NCI-H748 (cell line): Measurements from ENCODE around the gene MYO6.

Source experiments
- DNase-seq: peaks from one replicate; lab custom pipeline; 2025; ENCODE audit not compliant: unreplicated experiment; lab: John Stamatoyannopoulos, UW

The MYO6 gene

DNA sequence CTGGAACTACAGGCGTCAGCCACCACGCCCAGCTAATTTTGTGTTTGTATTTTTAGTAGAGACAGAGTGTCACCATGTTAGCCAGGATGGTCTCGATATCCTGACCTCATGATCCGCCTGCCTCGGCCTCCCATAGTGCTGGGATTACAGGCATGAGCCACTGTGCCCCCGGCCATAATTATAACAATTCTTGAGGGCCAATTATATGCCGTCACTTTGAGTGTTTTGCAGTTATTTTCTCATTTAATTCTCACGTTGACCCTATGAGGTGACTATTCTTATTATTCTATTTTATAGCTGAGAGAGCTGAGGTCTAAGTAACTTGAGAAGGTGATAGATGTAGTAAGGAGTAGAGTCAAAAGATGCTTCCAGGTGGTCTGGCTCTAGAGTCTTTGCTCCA, 13.0 kb downstream of the MYO6 start:
- DNase-seq: peak; percentile 8

- no peak for DNase-seq
Observed at GRCh38 chr6:75766387-75766786, 17.3 kb downstream of the MYO6 start.

DNA sequence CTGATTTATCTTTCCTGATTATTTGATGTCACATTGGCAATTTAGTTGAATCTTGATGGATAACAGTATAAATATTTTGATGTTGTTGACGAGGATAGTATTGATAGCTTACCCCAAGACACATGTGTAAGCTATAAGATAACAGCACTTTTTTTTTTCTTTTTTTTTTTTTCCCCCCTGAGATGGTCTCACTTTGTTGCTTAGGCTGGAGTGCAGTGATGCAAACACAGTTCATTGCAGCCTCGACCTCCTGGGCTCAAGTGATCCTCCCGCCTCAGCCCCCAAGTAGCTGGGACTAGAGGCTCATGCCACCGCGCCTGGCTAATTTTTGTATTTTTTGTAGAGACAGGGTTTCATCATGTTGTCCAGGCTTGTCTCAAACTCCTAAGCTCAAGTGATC, 21.8 kb downstream of the MYO6 start:
- DNase-seq: no peak

DNA sequence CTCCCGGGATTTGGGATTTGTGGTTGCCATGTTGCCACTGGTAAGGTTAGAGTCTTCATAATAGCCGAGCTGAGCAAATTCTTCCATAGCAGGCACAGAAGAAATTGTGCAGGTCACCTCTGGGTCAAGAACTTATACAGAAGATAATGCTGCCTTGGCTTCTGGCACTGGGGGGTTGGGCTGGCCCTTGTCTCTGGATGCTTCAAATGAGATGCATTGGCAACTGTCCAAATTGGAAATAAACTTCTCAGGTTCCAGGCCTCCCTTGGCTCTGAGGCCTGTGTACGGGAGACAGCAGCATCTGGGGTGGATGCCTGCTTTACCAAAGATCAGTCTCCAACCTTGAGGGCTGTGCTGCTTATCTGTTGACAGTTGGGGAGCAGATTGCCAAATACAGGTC, 26.2 kb downstream of the MYO6 start:
- peak; percentile 46 for DNase-seq

DNA sequence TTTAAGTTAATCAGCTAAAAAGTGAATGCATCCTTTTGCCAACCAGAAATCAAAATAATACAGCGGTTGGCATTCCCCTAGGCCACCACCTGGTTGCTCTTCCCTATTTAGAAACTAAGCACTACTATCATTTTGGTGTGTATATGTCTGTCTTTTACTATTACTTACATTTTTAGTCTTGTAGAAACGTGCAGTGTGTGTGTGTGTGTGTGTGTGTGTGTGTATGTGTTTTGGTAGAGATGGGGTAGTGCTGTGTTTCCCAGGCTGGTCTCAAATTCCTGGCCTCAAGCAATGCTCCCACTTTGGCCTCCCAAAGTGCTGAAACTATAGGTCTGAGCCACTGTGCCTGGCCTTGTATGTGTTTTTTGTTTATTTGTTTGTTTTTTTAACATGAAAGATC, 27.4 kb downstream of the MYO6 start:
- DNase-seq: no peak

GRCh38 chr6:75778757-75779156, 29.7 kb downstream of the MYO6 start:
- no peak for DNase-seq

DNA sequence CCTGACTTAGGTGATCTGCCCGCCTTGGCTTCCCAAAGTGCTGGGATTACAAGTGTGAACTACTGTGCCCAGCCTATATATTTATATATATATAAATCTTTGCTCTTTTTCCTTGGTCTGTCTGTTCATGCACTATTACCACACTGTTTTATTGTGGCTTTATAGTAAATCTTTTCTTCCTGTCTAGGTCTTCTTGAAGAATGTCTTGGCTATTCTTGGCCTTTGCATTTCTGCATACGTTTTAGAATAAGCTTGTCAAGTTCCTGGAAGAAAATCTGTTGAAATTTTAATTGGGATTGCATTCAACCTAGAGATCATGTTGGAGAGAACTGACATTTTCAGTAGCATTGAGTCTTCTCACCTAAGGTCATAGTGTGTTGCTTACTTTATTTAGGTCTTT, 37.1 kb downstream of the MYO6 start:
- DNase-seq: no peak

DNA sequence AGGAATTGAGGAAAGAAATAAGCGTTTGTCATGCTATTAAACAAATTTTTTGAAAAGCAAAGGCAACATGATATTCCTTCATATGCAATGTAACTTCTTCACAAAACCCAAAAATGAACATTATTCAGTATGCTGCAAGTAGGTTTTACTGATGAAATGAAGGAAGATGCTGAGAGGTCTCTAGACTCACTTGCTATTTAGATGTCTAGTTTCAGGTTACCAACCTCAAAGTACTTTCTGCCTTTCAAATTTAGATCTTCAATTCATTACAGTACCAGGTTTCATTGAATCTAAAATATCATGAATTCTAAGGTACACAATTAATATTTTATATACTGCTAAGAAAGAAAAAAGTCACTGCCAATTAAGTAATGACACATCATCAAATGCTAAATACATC, 39.9 kb downstream of the MYO6 start:
- DNase-seq: no peak

DNA sequence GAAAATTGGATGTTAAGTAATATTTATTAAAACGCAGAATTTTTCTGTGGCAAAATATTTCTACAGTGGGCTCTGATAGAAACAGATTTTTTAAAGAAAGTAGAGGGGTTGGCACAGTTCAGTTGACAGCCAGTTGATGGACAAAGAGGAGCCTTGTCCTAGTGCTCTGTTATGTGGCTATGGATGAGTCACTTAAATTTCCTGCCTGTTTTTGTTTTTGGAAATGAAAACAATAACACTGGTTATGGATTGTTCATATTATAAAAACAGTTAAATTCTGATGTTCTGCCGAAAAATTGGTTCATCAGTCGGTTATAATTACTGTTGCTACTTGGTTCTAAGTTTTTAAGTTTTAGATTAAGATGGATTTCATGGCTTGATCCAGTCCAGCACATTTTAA, 42.8 kb downstream of the MYO6 start:
- no peak for DNase-seq

- DNase-seq: no peak
Observed at GRCh38 chr6:75794351-75794846, 45.4 kb downstream of the MYO6 start.

GRCh38 chr6:75794954-75795739, 46.1 kb downstream of the MYO6 start:
- DNase-seq: no peak

DNA sequence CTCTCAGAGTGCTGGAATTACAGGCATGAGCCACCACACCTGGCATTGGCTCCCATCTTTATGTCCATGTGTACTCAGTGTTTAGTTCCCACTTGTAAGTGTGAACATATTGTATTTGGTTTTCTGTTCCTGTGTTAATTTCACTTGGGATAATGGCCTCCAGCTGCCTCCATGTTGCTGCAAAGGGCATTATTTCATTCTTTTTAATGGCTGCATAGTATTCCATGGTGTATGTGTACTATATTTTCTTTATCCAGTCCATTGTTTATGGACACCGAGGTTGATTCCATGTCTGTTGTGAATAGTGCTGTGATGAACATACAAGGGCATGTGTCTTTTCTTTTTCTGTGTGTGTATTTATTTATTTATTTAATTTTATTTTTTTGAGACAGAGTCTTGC, 47.7 kb downstream of the MYO6 start:
- no peak for DNase-seq

DNA sequence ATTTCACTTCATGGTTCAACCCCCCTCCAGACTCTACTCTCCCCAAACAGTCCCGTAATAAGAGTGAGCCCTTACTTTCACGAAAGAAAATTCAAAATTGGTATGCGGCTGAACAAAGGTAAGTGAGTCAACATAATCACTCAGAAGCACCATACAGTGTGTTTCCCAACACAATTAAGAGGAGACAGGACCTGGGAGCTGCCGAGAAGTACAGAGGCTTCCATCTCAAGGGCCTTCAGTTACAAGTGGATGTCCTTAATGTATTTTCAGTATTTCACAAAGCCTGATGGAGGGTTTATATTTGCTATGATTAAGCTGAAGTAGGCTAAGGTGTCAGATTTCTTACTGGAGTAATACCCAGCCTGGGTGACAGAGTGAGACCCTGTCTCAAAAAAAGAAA, 51.1 kb downstream of the MYO6 start:
- no peak for DNase-seq

DNA sequence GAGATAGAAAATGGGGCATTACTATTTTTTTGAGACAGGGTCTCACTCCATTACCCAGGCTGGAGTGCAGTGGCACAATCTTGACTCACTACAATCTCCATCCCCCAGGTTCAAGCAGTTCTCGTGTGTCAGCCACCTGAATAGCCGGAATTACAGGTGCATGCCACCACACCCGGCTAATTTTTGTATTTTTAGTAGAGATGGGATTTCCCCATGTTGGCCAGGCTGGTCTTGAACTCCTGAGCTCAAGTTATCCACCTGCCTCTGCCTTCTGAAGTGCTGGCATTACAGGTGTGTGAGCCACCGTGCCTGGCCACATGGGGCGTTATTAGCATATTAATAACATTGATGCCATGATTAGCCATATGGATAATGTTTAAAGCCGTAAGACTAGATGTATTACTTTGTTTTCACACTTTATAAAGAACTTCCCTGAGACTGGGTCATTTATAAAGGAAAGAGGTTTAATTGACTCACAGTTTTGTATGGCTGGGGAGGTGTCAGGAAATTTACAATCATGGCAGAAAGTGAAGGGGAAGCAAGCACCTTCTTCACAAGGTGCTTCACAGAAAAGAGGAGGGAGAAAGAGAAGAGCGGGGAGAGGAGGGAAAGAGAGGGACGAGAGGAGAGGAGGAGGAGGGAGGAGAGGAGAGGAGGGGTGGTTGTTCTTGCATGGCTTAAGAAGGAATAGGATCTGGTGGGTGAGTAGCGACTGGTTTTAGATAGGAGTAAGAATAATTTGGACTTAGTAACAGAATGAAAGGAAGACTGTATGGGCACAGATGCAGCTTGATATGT, 51.9 kb downstream of the MYO6 start:
- DNase-seq: no peak

GRCh38 chr6:75802366-75802765, 53.3 kb downstream of the MYO6 start:
- no peak for DNase-seq

DNA sequence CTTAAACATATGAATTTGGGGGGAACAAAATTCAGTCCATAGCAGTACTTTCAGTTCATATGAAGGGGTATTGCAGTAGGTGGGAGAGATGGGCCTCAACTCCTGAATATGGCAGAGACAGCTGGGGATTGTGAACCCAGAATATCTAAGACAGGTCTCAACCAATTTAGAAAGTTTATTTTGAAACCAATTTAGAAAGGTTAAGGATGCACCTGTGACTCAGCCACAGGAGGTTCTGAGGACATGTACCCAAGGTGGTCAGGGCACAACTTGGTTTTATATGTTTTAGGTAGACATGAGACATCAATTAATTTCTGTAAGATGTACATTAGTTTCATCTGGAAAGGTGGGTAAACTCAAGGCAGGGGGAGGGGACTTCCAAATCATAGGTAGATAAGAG, 59.5 kb downstream of the MYO6 start:
- no peak for DNase-seq

DNA sequence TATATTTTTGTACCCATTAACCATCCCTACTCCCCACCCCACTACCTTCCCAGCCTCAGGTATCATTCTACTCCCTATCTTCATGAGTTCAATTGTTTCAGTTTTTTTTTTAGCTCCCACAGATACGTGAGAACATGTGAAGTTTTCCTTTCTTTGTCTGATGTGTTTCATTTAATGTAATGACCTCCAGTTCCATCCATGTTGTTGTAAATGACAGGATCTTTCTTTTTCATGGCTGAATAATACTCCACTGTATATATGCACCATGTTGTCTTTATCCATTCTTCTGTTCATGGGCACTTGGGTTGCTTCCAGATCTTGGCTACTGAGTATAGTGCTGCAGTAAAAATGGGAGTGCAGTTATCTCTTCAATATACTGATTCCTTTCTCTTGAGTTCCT, 63.5 kb downstream of the MYO6 start:
- DNase-seq: no peak

DNA sequence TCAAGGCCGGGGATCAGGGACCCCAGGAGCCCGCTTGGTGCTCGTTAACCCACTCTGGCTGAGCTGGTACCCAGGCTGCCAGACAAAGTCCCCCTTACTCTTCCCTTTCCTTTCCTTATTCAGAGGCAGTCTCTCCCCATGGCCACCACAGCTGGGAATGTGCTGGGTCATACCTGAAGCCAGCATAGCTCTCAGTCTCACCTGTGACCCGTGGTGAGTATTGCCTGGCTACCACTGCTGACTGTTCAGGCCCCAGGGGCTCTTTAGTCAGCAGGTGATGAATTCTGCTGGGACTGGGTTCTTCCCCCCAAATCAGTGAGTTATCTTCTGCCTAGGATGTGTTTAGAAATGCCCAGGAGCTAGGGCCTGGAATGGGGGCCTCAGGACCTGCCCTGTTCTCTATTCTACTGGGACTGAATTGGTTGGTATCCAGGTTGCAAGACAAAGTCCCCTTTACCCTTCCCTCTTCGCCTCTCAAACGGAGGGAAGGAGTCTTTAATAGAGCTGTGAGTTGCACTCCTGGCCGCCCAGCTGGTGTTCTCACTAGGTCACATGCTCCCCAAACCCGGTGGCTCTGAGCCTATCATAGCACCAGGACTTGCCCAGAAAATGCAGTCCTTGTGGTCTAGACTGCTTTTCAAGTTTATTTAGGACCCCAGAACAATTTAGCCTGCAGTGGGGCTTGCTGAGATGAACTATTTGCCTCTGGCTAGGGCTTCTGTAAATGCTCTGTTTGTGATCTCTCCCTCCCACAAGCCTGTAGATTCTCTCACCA, 64.6 kb downstream of the MYO6 start:
- no peak for DNase-seq

- no peak for DNase-seq
Observed at GRCh38 chr6:75815756-75816155, 66.7 kb downstream of the MYO6 start.

DNA sequence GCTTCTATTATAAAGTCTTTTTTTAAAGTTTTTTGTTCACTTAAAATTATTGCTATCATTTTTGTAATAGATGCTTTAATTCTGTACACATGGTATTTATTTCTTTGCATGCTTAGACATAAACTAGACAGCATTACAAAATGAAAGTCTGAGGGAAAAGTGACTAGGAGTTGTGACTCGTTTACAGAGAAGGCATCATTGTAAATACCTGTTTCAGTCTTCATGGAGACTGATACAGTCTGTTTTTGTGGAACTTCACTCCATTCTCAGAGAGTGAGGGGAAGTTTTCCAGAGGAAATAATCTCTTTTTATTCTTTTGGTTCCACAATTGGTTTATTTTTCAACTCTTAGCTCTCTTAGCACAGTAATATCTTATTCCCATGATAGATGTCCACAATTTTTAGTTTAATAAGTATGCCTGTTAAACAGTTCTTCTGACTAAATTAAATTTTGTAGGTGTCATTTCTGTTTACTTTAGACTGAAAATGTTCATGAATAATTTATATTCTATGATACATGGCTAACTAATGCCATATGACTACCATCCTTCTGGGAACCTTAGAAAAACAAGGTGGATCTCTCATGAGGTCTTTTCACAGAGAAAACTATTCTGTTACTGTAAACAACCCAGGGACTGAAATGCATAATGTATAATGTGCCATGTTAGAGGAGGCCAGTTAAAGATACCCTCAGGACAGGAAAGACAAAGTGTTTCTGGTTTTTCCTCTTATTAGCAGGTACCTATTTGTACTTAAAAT, 69.2 kb downstream of the MYO6 start:
- no peak for DNase-seq
